ENCODE data around the gene DNAH10. TPM values are rescaled to one million over a fixed set of nuclear protein-coding genes. Genes with fewer than 3 reads are reported as not detected.

DNAH10 gene
- total RNA-seq, 1 experiment from 2014 or later = 0.39 TPM

DNA sequence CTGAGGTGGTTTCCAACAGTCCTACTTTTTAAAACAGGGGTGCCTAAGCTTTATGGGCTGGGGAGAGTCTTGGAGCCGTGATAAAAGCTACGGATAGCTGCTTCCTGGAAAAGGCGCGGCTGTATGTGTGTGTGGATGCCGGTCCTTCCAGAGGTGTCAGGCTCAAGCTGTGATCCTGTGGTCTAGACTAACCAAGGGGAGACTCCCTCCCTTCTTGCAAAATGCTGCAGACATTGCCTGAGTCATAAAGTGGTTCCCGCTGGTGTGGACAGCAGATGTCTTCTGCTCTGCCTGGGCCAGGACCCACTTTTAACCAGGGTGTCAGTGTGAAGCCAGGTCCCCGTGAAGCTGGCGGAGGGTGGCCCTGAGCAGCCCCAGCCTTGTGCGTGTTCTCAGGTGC is 172.7 kb downstream of the DNAH10 start:
- in situ Hi-C loops (cut with HindIII; ENCODE audit: low pct_unique_long_range_greater_than_20kb, low sequenced_read_pairs) (no loop called here), intact Hi-C loops (cut with micrococcal nuclease; ENCODE audit: unreplicated experiment) (no loop called here)
- TF ChIP-seq, protein P1, sequence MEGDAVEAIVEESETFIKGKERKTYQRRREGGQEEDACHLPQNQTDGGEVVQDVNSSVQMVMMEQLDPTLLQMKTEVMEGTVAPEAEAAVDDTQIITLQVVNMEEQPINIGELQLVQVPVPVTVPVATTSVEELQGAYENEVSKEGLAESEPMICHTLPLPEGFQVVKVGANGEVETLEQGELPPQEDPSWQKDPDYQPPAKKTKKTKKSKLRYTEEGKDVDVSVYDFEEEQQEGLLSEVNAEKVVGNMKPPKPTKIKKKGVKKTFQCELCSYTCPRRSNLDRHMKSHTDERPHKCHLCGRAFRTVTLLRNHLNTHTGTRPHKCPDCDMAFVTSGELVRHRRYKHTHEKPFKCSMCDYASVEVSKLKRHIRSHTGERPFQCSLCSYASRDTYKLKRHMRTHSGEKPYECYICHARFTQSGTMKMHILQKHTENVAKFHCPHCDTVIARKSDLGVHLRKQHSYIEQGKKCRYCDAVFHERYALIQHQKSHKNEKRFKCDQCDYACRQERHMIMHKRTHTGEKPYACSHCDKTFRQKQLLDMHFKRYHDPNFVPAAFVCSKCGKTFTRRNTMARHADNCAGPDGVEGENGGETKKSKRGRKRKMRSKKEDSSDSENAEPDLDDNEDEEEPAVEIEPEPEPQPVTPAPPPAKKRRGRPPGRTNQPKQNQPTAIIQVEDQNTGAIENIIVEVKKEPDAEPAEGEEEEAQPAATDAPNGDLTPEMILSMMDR (IDR thresholded peaks at IDR 0.05) = no peak
- no peak for TF ChIP-seq SIN3A (IDR thresholded peaks at IDR 0.05; ENCODE audit: borderline replicate concordance, insufficient read depth, low read depth, low read length)
- TF ChIP-seq, protein P2, sequence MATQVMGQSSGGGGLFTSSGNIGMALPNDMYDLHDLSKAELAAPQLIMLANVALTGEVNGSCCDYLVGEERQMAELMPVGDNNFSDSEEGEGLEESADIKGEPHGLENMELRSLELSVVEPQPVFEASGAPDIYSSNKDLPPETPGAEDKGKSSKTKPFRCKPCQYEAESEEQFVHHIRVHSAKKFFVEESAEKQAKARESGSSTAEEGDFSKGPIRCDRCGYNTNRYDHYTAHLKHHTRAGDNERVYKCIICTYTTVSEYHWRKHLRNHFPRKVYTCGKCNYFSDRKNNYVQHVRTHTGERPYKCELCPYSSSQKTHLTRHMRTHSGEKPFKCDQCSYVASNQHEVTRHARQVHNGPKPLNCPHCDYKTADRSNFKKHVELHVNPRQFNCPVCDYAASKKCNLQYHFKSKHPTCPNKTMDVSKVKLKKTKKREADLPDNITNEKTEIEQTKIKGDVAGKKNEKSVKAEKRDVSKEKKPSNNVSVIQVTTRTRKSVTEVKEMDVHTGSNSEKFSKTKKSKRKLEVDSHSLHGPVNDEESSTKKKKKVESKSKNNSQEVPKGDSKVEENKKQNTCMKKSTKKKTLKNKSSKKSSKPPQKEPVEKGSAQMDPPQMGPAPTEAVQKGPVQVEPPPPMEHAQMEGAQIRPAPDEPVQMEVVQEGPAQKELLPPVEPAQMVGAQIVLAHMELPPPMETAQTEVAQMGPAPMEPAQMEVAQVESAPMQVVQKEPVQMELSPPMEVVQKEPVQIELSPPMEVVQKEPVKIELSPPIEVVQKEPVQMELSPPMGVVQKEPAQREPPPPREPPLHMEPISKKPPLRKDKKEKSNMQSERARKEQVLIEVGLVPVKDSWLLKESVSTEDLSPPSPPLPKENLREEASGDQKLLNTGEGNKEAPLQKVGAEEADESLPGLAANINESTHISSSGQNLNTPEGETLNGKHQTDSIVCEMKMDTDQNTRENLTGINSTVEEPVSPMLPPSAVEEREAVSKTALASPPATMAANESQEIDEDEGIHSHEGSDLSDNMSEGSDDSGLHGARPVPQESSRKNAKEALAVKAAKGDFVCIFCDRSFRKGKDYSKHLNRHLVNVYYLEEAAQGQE (IDR thresholded peaks at IDR 0.05; ENCODE audit: insufficient read depth in 1 of 2, low read depth in 2 of 2, low read length in 1 of 2) = no peak
- TF ChIP-seq POLR2AphosphoS5 (IDR thresholded peaks at IDR 0.05; ENCODE audit: low read depth, low read length) = no peak; the same call in 1 of the 2 replicates
- no peak for TF ChIP-seq TCF7L2 (IDR thresholded peaks at IDR 0.05; ENCODE audit: low read depth, low read length)
- no peaks in the 10 kb centered on the region for H3K9me3 ChIP-seq (ENCODE audit: control insufficient read depth, insufficient read depth, low read depth, low read length)
- DNase-seq (ENCODE audit: low read depth, low spot score) (no peak), ATAC-seq (no peak; the same call in 1 of the 2 replicates)
- no peak overlapping the region for H3K27ac ChIP-seq (ENCODE audit: low read length)
- no TSS peak for BruUV-seq (replicated peaks)
- ChIA-PET CTCF (no interaction called here), POLR2A (no interaction called here)
- H3K4me1 ChIP-seq (ENCODE audit: control insufficient read depth, insufficient read depth, low read length) = no peaks in the 10 kb centered on the region
- 0 out of 2 replicates have a peak, but pooled peaks cover 4% of the 10 kb centered on the region for H3K27me3 ChIP-seq (ENCODE audit: control insufficient read depth, insufficient read depth, low read length)
- no peaks in the 10 kb centered on the region for H3K36me3 ChIP-seq (ENCODE audit: control insufficient read depth, insufficient read depth, low read length)
- H3K4me3 ChIP-seq (ENCODE audit: low read depth in 2 of 2, low read length in 2 of 2) = no peak overlapping the region

DNA sequence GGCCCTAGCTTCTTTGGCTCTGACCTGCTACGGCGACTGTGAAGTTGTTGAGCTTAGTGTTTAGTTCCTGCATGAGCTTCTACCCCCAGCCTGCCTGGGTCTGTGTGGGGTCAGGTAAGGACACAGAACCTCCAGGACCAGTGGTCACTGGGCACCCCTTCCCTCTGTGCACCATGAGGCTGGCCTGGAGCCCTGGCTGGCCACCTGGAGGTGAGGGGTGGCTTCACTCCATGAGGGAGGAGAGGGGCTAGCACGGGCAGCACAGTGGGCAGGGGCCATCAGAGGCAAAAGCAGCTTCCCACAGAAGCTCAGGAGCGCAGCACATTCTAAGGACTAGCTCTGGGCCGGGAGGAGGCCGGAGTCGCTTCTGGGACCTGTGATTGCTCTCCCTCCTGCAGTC is 173.9 kb downstream of the DNAH10 start:
- Histone ChIP-seq H3K4me3 (ENCODE audit: low read depth in 2 of 2, low read length in 2 of 2) (no peak overlapping the region), H3K9me3 (ENCODE audit: control insufficient read depth, insufficient read depth, low read depth, low read length) (no peaks in the 10 kb centered on the region), H3K27ac (ENCODE audit: low read length) (no peak overlapping the region), H3K4me1 (ENCODE audit: control insufficient read depth, insufficient read depth, low read length) (no peaks in the 10 kb centered on the region), H3K36me3 (ENCODE audit: control insufficient read depth, insufficient read depth, low read length) (no peaks in the 10 kb centered on the region), H3K27me3 (ENCODE audit: control insufficient read depth, insufficient read depth, low read length) (0 out of 2 replicates have a peak, but pooled peaks cover 4% of the 10 kb centered on the region)
- in situ Hi-C loops (cut with HindIII; ENCODE audit: low pct_unique_long_range_greater_than_20kb, low sequenced_read_pairs) = no loop called here
- POLR2A ChIA-PET = no interaction called here
- ATAC-seq = no peak
- TF ChIP-seq POLR2AphosphoS5 (IDR thresholded peaks at IDR 0.05; ENCODE audit: low read depth, low read length) (no peak), SIN3A (IDR thresholded peaks at IDR 0.05; ENCODE audit: borderline replicate concordance, insufficient read depth, low read depth, low read length) (no peak), TCF7L2 (IDR thresholded peaks at IDR 0.05; ENCODE audit: low read depth, low read length) (no peak)
- TF ChIP-seq, protein P1 (IDR thresholded peaks at IDR 0.05) = no peak
- TF ChIP-seq, protein P2 (IDR thresholded peaks at IDR 0.05; ENCODE audit: insufficient read depth in 1 of 2, low read depth in 2 of 2, low read length in 1 of 2) = no peak
- intact Hi-C loops (cut with micrococcal nuclease; ENCODE audit: unreplicated experiment) = no loop called here
- DNase-seq (ENCODE audit: low read depth, low spot score) = no peak
- BruUV-seq (replicated peaks) = no TSS peak
- CTCF ChIA-PET = no interaction called here
